Measurements from ENCODE around the gene TEX54. TPM values are rescaled to one million over a fixed set of nuclear protein-coding genes. Genes with fewer than 3 reads are reported as not detected.

The TEX54 gene
- total RNA-seq, 1 experiment from 2014 or later = not detected

GRCh38 chr11:62853279-62853965 lies 20.8 kb upstream of the TEX54 start:
- ChIA-PET POLR2A (interaction anchor here (0.6 to 9.9 kb wide), 19 partner anchors 9 to 1327 kb away, joined by 3 to 344 read pairs (median 22); partner anchors contain the start of genes B3GAT3, C11orf98, CSKMT and HNRNPUL2), CTCF (interaction anchor here (0.8 to 4.2 kb wide), 5 partner anchors 10 to 67 kb away, joined by 4 to 31 read pairs (median 5); partner anchors contain the start of gene SLC3A2)
- Mint-ChIP-seq H3K4me3 (ENCODE audit: unreplicated experiment) (peak overlapping the region; percentile 94), H3K36me3 (ENCODE audit: insufficient read depth, unreplicated experiment) (peaks cover 60% of the 10 kb centered on the region), H3K9me3 (ENCODE audit: unreplicated experiment) (no peaks in the 10 kb centered on the region), H3K27me3 (ENCODE audit: insufficient read depth, unreplicated experiment) (no peaks in the 10 kb centered on the region), H3K27ac (ENCODE audit: low read depth, unreplicated experiment) (peak overlapping the region; percentile 64), H3K4me1 (ENCODE audit: insufficient read depth, unreplicated experiment) (peaks cover 28% of the 10 kb centered on the region)
- DNase-seq (ENCODE audit: unreplicated experiment) = no peak
- TF ChIP-seq, protein P1, sequence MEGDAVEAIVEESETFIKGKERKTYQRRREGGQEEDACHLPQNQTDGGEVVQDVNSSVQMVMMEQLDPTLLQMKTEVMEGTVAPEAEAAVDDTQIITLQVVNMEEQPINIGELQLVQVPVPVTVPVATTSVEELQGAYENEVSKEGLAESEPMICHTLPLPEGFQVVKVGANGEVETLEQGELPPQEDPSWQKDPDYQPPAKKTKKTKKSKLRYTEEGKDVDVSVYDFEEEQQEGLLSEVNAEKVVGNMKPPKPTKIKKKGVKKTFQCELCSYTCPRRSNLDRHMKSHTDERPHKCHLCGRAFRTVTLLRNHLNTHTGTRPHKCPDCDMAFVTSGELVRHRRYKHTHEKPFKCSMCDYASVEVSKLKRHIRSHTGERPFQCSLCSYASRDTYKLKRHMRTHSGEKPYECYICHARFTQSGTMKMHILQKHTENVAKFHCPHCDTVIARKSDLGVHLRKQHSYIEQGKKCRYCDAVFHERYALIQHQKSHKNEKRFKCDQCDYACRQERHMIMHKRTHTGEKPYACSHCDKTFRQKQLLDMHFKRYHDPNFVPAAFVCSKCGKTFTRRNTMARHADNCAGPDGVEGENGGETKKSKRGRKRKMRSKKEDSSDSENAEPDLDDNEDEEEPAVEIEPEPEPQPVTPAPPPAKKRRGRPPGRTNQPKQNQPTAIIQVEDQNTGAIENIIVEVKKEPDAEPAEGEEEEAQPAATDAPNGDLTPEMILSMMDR (IDR thresholded peaks at IDR 0.05; ENCODE audit: unreplicated experiment) = no peak
- no TSS peak for BruUV-seq (replicated peaks)
- intact Hi-C loops (cut with micrococcal nuclease) = no loop called here

GRCh38 chr11:62852523-62853188 lies 20.0 kb upstream of the TEX54 start:
- TF ChIP-seq, protein P1 (IDR thresholded peaks at IDR 0.05; ENCODE audit: unreplicated experiment) = no peak
- no peak for DNase-seq (ENCODE audit: unreplicated experiment)
- CTCF ChIA-PET = interaction anchor here (1.0 to 4.2 kb wide), 5 partner anchors 10 to 173 kb away, joined by 3 to 31 read pairs (median 6); partner anchors contain the start of gene SLC3A2
- Mint-ChIP-seq H3K27ac (ENCODE audit: low read depth, unreplicated experiment) (no peak overlapping the region), H3K4me1 (ENCODE audit: insufficient read depth, unreplicated experiment) (peaks cover 20% of the 10 kb centered on the region), H3K27me3 (ENCODE audit: insufficient read depth, unreplicated experiment) (no peaks in the 10 kb centered on the region), H3K4me3 (ENCODE audit: unreplicated experiment) (peak overlapping the region; percentile 94), H3K36me3 (ENCODE audit: insufficient read depth, unreplicated experiment) (peaks cover 60% of the 10 kb centered on the region), H3K9me3 (ENCODE audit: unreplicated experiment) (no peaks in the 10 kb centered on the region)
- BruUV-seq (replicated peaks) = no TSS peak
- intact Hi-C loops (cut with micrococcal nuclease) = no loop called here
- POLR2A ChIA-PET = interaction anchor here (0.8 to 9.9 kb wide), 16 partner anchors 8 to 279 kb away, joined by 3 to 344 read pairs (median 16); partner anchors contain the start of genes C11orf98, CSKMT, EEF1G and HNRNPUL2

DNA sequence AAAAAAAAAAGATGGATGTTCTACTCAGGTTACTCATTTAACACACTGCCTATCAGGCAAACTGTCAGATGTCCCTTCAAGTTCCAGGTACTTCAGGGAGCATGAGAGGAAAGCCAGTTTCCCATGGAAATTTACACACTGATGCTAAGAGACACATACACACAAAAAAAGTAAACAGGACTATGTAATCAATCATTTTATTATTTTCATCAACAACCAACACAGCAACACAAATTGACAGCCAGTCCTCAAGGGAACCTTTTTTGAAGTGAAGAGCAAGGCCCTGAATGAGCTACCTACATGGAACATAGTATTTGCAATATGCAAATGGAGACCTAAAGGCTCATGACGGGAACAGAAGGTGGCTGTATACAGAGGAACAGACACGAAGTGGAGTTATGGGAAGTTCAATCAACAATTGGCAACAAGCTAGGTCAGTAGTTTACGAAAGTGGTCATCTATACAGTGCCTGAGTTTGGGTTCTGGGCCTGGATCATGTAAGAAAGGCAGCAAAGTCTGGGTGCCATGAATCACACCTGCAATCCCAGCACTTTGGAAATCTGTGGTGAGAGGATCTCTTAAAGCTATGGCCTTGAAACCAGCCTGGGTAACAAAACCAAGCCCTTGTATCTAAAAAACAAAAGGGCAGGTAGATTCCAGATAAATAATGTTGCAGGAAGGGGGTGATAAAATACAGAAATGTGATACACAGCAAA lies 19.3 kb upstream of the TEX54 start:
- Mint-ChIP-seq H3K36me3 (ENCODE audit: insufficient read depth, unreplicated experiment) (peaks cover 60% of the 10 kb centered on the region), H3K4me3 (ENCODE audit: unreplicated experiment) (peak overlapping the region; percentile 94)

More for the DNA sequence above, 19.3 kb upstream of the TEX54 start:
- no TSS peak for BruUV-seq (replicated peaks)
- DNase-seq (ENCODE audit: unreplicated experiment) = no peak
- Mint-ChIP-seq H3K27me3 (ENCODE audit: insufficient read depth, unreplicated experiment) (no peaks in the 10 kb centered on the region), H3K27ac (ENCODE audit: low read depth, unreplicated experiment) (peak overlapping the region; percentile 52), H3K9me3 (ENCODE audit: unreplicated experiment) (no peaks in the 10 kb centered on the region), H3K4me1 (ENCODE audit: insufficient read depth, unreplicated experiment) (peaks cover 16% of the 10 kb centered on the region)
- intact Hi-C loops (cut with micrococcal nuclease) = no loop called here
- CTCF ChIA-PET = interaction anchor here (1.0 to 1.3 kb wide), 3 partner anchors 9 to 172 kb away, joined by 3 to 6 read pairs (median 4); no protein-coding TSS in a partner anchor
- TF ChIP-seq, protein P1 (IDR thresholded peaks at IDR 0.05; ENCODE audit: unreplicated experiment) = no peak
- POLR2A ChIA-PET = interaction anchor here (0.8 to 9.9 kb wide), 15 partner anchors 9 to 278 kb away, joined by 3 to 344 read pairs (median 4); partner anchors contain the start of genes C11orf98, CSKMT, EEF1G and HNRNPUL2

Data from MCF 10A (cell line).